HepG2 (cell line): Measurements from ENCODE around the gene HEXIM1. TPM values are rescaled to one million over a fixed set of nuclear protein-coding genes. Genes with fewer than 3 reads are reported as not detected.

Experiments
- ARID5B ChIP-seq: IDR thresholded peaks from 2 replicates; pipeline ENCODE4 v1.4.0; 2020; ENCODE audit warnings: mild to moderate bottlenecking, missing genetic modification reagents
- CSRNP1 ChIP-seq: sonication (generic); formaldehyde crosslinking; IDR thresholded peaks from 2 replicates; pipeline ENCODE4 v1.8.1; 2023; ENCODE audit warnings: mild to moderate bottlenecking, missing genetic modification reagents
- HOMEZ ChIP-seq: IDR thresholded peaks from 2 replicates; pipeline ENCODE4 v1.6.1; 2016; ENCODE audit warnings: low read depth
- HOXA3 ChIP-seq: sonication (generic); formaldehyde crosslinking; IDR thresholded peaks from 2 replicates; pipeline ENCODE4 v1.5.0; 2020; ENCODE audit warnings: missing genetic modification reagents
- JARID2 ChIP-seq: sonication (generic); formaldehyde crosslinking; IDR thresholded peaks from 2 replicates; pipeline ENCODE4 v1.8.1; 2023; ENCODE audit warnings: missing genetic modification reagents, inconsistent platforms; ENCODE audit not compliant: insufficient replicate concordance
- LCORL ChIP-seq, 2 experiments: fragments of 450-650 bp in 1 of 2; sonication (generic) in 1 of 2; formaldehyde crosslinking in 1 of 2; IDR thresholded peaks; 2 replicates each; pipeline versions ENCODE4 v1.5.0 to v1.6.1; 2017 to 2020; ENCODE audit warnings: antibody characterized with exemption in 1 of 2, missing genetic modification reagents in 1 of 2
- MAFK ChIP-seq, 2 experiments: IDR thresholded peaks in 1 of 2; conservative IDR thresholded peaks in 1 of 2; 2 replicates each; pipeline ENCODE4 v1.6.1; 2011; ENCODE audit warnings: improper control_type of control experiment in 2 of 2, low read length in 2 of 2
- MXD3 ChIP-seq: IDR thresholded peaks from 2 replicates; pipeline ENCODE4 v1.6.1; 2016; ENCODE audit warnings: mild to moderate bottlenecking, missing biosample characterization, missing genetic modification reagents
- RBFOX2 ChIP-seq: fragments of 200-400 bp; formaldehyde crosslinking; IDR thresholded peaks from 2 replicates; pipeline ENCODE4 v1.6.1; 2017; ENCODE audit warnings: low read depth, mild to moderate bottlenecking, low read length
- SMYD3 ChIP-seq: sonication (generic); formaldehyde crosslinking; IDR thresholded peaks from 2 replicates; pipeline ENCODE4 v1.8.1; 2023; ENCODE audit warnings: mild to moderate bottlenecking, missing genetic modification reagents
- SRSF1 ChIP-seq: fragments of 200-400 bp; formaldehyde crosslinking; optimal IDR thresholded peaks from 2 replicates; pipeline ENCODE3; 2017; ENCODE audit warnings: mild to moderate bottlenecking, low read depth, low read length, moderate library complexity
- TEAD3 ChIP-seq: optimal IDR thresholded peaks from 2 replicates; pipeline ENCODE3; 2016; ENCODE audit warnings: borderline replicate concordance
- WIZ ChIP-seq: sonication (generic); formaldehyde crosslinking; IDR thresholded peaks from 2 replicates; pipeline ENCODE4 v1.5.1; 2020; ENCODE audit warnings: mild to moderate bottlenecking, missing genetic modification reagents
- XRCC5 ChIP-seq: fragments of 200-400 bp; formaldehyde crosslinking; optimal IDR thresholded peaks from 2 replicates; pipeline ENCODE3; 2017; ENCODE audit warnings: mild to moderate bottlenecking, low read length
- ZBTB33 ChIP-seq: sonication (generic); formaldehyde crosslinking; IDR thresholded peaks from 2 replicates; pipeline ENCODE4 v1.4.0; 2020; ENCODE audit warnings: missing genetic modification reagents
- ZFY ChIP-seq: sonication (generic); formaldehyde crosslinking; IDR thresholded peaks from 2 replicates; pipeline ENCODE4 v1.4.0; 2020; ENCODE audit warnings: missing genetic modification reagents
- ZNF572 ChIP-seq: sonication (generic); formaldehyde crosslinking; IDR thresholded peaks from 2 replicates; pipeline ENCODE4 v1.5.1; 2020; ENCODE audit warnings: mild to moderate bottlenecking, missing genetic modification reagents
- ZNF776 ChIP-seq: sonication (generic); formaldehyde crosslinking; IDR thresholded peaks from 2 replicates; pipeline ENCODE4 v1.4.0; 2020; ENCODE audit warnings: mild to moderate bottlenecking, missing genetic modification reagents
- ZNF841 ChIP-seq: sonication (generic); formaldehyde crosslinking; IDR thresholded peaks from 2 replicates; pipeline ENCODE4 v1.8.1; 2023; ENCODE audit warnings: missing genetic modification reagents, borderline replicate concordance
- polyA plus RNA-seq, 8 experiments: library from polyadenylated mRNA; depleted of rRNA in 3 of 8; stranded (reverse) in 7 of 8; unstranded in 1 of 8; fragments of >200 nt; fragmentation: Illumina TruSeq in 4 of 8; extraction: Trizol in 4 of 8; gene quantifications; 2 replicates each; pipeline versions ENCODE4 v1.2.1 to v1.2.3, GENCODE V29; 2011 to 2016; ENCODE audit warnings: low read depth in 4 of 8, missing spikeins in 1 of 8, mixed read lengths in 1 of 8; ENCODE audit not compliant: insufficient read depth in 1 of 8
- total RNA-seq, 5 experiments: library from RNA; depleted of rRNA; stranded (reverse); fragments of >200 nt; fragmentation: Illumina TruSeq; extraction: Trizol; gene quantifications; 2 replicates each; pipeline ENCODE4 v1.2.3, GENCODE V29; 2016; ENCODE audit warnings: low read depth in 1 of 5

Gene HEXIM1
- total and polyA plus RNA-seq, 2 of the 13 experiments (the other 11 are each of a cell fraction or from before 2014, with no cell fraction given): 10.5 to 16.6 TPM

GRCh38 chr17:45200701-45201100 is 52.4 kb downstream of the HEXIM1 start (continued):
- TF ChIP-seq JARID2 (CRISPR knock-in tag) (no peak), ARID5B (CRISPR knock-in tag) (peak; percentile 96), HOMEZ (CRISPR knock-in tag) (no peak), ZFY (CRISPR knock-in tag) (peak; percentile 34; the same call in 1 of the 2 replicates), WIZ (CRISPR knock-in tag) (no peak), ZNF841 (CRISPR knock-in tag) (no peak), ZNF572 (CRISPR knock-in tag) (no peak), SMYD3 (CRISPR knock-in tag) (no peak), ZBTB33 (CRISPR knock-in tag) (no peak), HOXA3 (CRISPR knock-in tag) (no peak; the same call in 1 of the 2 replicates), RBFOX2 (no peak), MXD3 (CRISPR knock-in tag) (no peak), SRSF1 (peak; percentile 46), ZNF776 (CRISPR knock-in tag) (no peak), MAFK (conservative IDR thresholded peaks at IDR 0.05 in 1 of 2, IDR thresholded peaks at IDR 0.05 in 1 of 2; ENCODE audit: low read length in 2 of 2) (no peak), LCORL (IDR thresholded peaks at IDR 0.05) (no peak), LCORL (CRISPR knock-in tag; IDR thresholded peaks at IDR 0.05) (no peak), TEAD3 (CRISPR knock-in tag) (peak; percentile 56), XRCC5 (peak; percentile 18), CSRNP1 (no peak)
